ENCODE data around the gene HNRNPUL2.
"Not testable (repeated sequence)": the region's sequence is repeated elsewhere in the genome, so short reads cannot be mapped to it uniquely, and the experiment has no call there.

Gene HNRNPUL2

DNA sequence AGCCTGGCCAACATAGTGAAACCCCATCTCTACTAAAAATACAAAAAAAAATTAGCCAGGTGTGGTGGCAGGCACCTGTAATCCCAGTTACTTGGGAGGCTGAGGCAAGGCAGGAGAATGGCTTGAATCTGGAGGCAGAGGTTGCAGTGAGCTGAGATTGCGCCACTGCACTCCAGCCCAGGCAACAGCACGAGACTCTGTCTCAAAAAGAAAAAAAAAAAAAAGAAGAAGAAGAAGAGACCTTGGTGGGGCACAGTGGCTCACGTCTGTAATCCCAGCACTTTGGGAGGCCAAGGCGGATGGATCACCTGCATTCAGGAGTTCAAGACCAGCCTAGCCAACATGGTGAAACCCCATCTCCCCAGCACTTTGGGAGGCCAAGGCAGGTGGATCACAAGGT is 23.3 kb downstream of the HNRNPUL2 start:
- ATAC-seq, result not testable (repeated sequence)

DNA sequence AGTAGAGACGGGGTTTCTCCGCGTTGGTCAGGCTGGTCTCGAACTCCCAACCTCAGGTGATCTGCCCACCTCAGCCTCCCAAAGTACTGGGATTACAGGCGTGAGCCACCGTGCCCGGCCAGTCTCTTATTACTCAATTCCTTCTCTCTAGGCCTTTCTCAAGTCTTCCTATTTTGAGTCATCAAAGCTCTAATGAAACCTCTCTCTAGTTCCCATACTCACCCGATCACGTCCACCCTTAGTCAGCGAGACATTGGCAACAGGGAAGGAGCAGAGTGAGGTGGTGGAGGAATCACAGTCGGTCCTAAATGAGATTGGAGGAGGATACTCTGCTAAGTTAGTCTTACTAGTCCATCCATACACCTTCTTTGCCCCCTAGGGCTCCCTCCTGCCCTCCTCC is 25.0 kb downstream of the HNRNPUL2 start:
- DNase-seq (no peak), ATAC-seq (no peak)

More for the DNA sequence above, 23.3 kb downstream of the HNRNPUL2 start:
- DNase-seq, result not testable (repeated sequence)

DNA sequence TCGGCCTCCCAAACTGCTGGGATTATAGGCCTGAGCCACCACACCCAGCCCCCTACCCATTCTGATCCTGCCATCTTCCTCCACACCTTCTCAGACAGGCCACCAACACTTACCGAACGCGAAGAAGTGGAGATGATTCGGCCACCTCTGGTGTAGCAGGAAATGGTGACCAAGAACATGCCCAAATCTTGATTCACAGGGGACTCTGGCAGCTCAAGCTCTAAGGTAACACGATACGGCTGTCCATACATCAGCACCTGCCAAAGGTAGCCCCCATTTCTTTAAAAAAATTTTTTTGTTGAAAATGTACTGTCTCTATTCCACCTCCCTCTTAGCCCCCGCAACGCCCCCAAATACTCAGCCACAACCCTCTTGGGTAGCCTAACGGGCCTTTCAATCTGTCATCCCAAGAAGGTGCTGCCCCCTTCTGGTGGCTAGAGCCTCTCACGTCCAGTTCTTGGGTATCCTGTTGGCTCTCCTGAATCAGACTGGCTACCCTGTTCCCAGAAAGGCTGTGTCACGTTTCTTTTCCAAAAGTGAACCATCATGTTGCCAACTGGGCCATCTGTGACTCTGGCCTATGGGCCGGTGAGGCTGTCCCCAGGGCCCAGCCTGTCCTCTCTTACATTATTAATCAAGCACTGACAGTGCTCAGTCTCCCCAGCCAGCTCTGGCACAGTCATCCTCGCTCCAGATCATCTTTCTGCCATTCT is 32.6 kb downstream of the HNRNPUL2 start:
- peak; percentile 82 for DNase-seq
- peak; percentile 80 for ATAC-seq

DNA sequence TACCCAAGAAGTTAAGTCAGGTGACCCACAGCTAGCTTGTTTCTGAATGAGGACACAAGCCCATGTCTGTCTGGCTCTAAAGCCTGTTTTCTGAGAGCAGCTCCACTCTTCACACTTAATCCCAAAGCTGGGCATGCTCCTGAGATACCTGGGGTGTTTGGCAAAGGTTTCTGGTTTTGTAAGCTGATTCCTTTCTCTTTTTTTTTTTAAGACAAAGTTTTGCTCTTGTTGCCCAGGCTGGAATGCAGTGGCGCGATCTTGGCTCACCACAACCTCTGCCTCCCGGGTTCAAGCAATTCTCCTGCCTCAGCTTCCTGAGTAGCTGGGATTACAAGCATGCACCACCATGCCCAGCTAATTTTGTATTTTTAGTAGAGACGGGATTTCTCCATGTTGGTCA is 33.6 kb downstream of the HNRNPUL2 start:
- not testable (repeated sequence) for DNase-seq, ATAC-seq

DNA sequence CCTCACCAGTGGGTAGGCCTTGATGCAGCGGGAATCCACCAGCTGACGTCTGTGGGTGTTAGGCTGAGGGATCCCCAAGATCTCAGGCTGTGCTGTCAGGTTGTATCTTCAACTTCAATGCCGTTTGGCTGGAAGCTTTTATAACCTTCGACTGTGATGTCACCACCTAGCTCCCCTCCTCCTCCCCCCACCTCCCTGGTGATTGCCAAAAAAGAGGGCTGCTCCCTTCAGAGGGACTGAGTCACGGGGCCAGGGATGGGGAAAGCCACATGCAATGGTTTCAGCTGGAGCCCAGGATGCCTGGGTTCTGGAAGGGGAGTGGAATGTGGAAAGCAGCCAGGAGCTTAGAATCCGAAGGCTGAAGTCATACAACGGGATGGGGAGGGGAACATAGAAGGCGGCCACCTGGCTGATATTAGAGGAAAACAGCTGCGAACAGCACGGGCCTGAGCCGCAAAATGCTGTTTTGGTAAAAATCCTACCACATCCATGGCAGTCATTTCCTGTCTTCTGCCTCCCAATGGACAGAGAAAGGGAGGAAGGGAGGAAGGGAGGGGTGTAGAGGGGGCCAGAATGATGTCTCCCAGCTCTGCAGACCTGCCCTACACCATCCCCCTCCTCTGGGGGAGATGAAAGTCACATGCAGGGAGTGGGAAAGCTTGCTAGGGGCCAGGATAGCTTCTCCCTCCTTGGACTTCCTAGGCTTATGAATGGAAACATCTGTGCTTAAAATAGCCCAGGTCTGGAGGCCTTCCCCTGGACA is 37.7 kb downstream of the HNRNPUL2 start, which contains the start of gene LRRN4CL:
Gene LRRN4CL (minus strand): TSS at position 110 of the 763 bp plus-strand sequence. CDS start 1,022 bp downstream, outside the sequence.
- ATAC-seq (no peak), DNase-seq (no peak)

DNA sequence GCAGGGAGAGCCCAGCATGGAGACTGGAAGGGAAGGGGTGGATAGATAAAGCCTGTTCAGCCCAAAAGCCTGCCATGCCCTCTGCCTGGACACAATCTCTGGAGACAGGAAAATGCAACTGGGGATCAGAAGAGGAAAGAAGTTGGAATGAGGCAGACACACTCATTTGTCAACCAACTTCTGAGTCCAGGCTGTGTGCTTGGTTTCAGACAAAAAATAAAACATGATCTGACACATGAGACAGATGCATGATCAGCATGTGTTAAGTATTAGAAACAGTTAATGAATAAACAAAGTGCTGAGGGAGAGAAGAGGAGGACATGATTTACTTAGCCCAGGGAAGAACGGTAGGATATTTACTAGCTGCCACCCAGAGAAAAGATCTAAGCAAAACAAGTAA is 38.8 kb downstream of the HNRNPUL2 start:
- ATAC-seq (no peak), DNase-seq (no peak)

DNA sequence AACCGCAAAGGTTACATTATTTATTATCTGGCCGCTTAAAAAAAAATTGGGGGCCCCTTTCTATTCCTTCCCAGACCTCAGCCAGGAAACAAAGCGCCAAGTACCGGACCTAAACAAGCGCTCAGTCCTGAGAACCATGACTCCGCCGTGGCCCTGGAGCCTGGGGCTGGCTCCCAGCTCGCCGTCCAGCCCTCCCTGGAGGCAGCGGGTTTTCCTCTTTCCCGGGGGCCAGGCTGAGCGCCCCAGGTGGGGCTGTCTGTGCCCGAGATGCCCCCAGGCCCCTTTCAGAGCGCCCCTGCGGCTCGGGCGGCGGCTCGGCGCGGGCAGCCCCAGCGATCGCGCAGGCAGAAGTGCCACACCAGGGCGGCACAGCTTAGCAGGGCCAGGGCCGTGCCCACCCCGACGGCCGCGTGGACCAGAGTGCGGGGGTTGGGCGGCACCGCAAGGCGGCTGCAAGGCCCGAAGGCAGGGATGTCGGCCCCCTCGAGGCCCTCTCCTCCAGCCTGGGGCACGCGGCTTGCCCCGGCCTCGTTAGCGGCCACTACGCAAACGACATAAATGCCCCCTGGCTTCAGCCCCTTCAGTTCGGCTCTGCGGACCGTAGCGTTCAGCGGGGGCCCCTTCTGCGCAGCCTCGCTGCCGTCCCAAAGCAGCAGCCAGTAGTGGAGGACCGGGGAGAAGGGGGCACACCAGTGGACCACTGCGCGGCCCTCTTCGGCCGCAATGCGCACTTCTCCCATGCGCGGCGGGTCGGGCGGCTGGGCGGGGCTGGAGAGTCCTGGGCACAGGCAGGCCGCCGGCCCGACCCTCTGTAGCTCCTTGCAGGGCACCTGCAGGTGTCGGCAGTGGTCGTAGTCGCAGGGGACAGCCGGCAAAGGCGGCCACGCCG is 39.5 kb downstream of the HNRNPUL2 start:
- ATAC-seq, result peak; percentile 20

DNA sequence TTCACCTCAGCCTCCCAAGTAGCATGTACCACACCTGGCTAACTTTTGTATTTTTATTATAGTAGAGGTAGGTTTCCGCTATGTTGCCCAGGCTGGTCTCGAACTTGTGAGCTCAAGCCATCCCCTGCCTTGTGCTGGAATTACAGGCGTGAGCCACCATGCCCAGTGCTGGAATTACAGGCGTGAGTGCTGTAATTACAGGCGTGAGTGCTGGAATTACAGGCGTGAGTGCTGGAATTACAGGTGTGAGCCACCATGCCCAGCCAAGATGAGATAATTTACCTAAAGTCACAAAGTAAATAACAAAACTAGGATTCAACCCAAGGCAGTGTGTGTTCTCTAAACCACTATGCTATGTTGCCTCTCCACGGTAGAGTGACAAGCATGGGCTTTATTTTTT is 44.7 kb downstream of the HNRNPUL2 start:
- ATAC-seq (no peak), DNase-seq (no peak)

More for the DNA sequence above, 39.5 kb downstream of the HNRNPUL2 start:
- no peak for DNase-seq

DNA sequence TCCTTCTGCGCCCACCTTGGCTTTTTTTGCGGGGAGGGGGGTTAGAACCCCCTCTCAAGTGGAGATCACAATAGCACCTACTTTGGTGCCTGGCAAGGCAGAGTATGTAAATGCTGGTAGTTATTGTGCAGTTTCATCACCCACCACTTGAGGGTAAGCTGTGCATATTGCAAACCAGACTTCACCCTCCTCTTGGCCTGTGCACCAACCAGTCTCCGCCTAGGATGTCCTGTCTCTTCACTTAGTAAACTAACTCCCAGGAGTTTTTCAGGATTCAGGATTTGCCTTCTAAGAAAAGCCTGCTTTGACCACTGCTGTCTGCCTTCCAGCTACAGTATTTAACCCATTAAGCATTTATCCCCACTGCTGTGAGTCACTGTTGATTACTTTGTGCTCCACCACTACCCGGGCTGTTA is 46.4 kb downstream of the HNRNPUL2 start:
- ATAC-seq, result peak; percentile 85
- no peak for DNase-seq

DNA sequence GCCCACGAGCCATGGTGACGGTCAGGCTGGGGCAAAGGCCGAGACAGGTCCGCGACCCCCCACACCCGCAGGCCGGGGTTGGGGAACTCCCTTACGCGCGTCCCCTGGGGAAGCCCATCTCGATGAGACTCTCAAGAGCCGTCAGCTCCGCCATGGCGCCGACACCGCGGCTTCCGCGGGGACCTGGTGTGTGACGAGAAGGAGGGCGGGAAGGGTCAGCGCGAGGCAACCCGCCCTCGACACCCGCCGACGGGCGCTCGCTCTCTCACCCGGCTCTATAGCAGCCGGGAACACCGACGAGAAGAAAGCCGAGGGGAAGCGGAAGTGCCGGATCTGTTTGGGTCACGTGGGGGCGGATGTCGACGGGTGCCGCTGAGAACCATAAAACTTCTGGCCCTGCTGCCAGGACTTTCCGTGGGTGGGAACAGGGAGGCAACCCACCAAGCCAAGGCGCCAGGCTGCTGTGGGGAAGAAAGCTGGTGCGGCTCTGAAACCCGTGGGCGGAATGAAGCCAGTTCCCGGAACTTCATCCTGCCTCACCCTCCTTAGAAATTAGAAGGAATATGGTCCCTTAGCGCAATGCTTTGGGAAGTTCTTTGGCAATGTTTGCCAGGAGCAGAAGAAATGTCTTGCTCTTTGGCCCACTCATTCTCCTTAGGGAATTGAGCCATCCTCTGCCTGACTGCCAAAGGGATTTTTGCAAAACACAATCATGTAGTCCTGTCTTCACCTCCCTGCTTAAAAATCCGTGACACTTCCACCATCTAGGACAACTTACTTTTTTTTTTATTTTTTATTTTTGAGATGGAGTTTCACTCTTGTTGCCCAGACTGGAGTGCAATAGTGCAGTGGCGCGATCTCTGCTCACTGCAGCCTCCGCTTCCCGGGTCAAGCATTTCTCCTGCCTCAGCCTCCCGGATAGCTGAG is 48.2 kb downstream of the HNRNPUL2 start, which contains the start of gene UBXN1:
Gene UBXN1 (minus strand): TSS at position 304 of the 927 bp plus-strand sequence. CDS start 150 bp downstream, at position 154.
- ATAC-seq (peak; percentile 87), DNase-seq (peak; percentile 89)

DNA sequence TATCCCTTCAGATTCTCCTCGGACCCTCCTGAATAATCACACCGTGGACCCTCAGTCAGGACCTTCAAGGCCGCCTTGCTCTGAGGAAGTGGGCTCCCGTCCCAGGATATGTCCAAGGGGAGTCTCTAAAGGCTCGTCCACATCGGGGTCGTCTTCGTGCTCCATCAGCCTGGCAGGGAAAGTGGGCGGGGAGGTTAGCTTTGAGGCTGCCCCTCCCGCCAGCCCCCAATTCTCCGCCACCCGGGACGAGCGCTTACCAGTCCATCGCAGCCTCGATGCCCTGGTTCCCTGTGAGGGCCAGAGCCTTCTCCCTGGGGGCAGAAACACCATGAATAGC is 48.9 kb downstream of the HNRNPUL2 start:
- no peak for ATAC-seq

DNA sequence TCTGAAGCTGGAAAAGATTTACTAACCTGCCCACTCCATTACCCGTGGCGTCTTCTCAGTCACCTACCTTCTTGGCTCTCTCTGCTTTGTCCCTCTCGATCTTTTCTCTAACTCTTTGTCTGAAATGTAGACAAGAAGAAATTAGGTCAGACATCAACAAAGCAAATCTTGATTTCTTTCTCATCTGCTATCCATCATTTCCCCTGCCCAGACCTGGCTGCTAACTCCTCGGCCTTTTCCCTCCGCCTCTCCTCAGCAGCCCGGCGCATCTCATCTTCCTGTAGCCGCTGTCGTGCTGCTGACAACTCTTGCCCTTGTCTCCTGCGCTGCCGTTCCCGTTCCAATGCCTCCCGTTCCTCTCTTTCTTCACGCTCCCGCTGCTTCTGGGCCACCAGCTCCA is 49.5 kb downstream of the HNRNPUL2 start:
- no peak for DNase-seq
- ATAC-seq, result no peak

More for the DNA sequence above, 48.9 kb downstream of the HNRNPUL2 start:
- no peak for DNase-seq

DNA sequence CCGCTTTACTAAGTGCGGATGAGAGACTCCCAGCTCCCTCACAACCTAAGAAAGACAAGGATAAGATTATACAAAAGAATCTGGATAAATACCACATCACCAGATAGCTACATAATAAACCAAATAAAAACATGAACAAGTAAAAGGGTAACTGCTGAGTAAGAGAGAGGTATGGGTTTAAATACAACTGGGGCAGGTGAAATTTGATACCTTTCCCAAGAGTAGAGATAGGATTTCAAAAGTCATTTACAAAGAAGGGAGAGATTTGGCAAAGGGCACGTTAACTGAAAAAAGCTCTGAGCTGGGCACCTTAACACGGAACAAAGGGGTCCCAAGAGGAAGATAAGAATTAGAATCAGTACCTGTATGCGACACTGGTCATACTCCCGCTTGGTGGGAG is 50.1 kb downstream of the HNRNPUL2 start:
- no peak for ATAC-seq
- DNase-seq, result no peak

DNA sequence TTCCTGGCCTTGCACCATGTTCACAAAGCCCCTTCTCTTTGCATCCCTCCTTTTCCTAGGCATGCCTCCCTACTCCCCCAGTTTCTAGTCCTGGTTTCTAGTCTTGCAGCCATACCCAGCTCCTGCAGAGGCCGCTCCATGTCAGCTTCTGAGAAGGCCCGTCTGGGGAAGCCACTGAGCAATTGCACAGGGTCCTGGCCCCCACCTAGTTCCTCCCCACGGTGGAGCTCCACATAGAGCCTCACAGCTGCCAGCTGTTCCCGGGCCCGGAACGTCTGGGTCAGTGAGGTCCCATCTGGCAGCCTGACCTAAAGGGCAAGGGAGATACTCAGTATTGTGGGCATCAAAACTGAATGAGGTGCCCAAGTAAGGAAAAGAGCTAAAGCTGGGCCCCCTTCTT is 50.6 kb downstream of the HNRNPUL2 start:
- ATAC-seq, result no peak
- no peak for DNase-seq

DNA sequence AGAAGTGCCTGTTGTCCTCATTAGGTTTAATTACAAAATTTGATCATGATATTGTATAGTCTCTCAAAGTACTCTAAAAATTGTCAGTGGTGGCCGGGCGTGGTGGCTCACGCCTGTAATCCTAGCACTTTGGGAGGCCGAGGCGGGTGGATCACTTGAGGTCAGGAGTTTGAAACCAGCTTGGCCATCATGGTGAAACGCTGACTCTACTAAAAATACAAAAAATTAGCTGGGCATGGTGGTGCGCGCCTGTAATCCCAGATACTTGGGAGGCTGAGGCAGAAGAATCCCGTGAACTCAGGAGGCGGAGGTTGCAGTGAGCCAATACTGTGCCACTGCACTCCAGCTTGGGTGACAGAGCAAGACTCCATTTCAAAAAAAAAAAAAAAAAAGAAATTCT is 51.8 kb downstream of the HNRNPUL2 start:
- ATAC-seq, DNase-seq: not testable (repeated sequence)

DNA sequence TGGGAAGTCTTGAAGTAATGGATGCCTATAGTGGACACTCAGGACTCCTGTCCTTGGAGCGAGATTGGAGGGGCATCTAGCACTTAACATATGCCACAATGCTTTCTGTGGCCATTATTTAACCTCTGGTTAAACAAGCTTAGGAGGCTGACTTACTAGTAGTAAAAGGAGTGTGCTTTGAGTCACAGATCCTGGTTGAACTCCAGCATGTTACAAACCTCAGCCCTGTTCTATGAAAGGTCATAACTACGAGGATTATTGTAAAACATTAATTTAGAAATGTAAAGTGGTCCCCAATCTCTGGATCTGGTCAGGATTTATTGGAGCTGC is 54.1 kb downstream of the HNRNPUL2 start:
- ATAC-seq, result no peak

DNA sequence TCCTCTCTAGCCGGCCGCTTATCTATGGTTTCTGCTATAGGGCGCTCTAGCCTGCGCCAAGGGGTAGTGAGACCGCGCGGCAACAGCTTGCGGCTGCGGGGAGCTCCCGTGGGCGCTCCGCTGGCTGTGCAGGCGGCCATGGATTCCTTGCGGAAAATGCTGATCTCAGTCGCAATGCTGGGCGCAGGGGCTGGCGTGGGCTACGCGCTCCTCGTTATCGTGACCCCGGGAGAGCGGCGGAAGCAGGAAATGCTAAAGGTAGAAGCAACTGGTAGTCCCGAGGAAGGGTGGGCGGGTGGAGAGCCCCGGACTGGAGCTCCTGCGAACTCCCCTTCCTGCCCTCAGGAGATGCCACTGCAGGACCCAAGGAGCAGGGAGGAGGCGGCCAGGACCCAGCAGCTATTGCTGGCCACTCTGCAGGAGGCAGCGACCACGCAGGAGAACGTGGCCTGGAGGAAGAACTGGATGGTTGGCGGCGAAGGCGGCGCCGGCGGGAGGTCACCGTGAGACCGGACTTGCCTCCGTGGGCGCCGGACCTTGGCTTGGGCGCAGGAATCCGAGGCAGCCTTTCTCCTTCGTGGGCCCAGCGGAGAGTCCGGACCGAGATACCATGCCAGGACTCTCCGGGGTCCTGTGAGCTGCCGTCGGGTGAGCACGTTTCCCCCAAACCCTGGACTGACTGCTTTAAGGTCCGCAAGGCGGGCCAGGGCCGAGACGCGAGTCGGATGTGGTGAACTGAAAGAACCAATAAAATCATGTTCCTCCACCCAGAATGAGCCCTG is 55.5 kb downstream of the HNRNPUL2 start, which contains the start of the genes LBHD1 and UQCC3:
Gene LBHD1 (minus strand): TSS at position 660 of the 782 bp plus-strand sequence. CDS start 2,236 bp downstream, outside the sequence.
Gene UQCC3 (plus strand): TSS at position 66 of the 782 bp plus-strand sequence. CDS start 73 bp downstream, at position 139.
- ATAC-seq (peak; percentile 94), DNase-seq (peak; percentile 88)

More for the DNA sequence above, 54.1 kb downstream of the HNRNPUL2 start:
- DNase-seq, result no peak

DNA sequence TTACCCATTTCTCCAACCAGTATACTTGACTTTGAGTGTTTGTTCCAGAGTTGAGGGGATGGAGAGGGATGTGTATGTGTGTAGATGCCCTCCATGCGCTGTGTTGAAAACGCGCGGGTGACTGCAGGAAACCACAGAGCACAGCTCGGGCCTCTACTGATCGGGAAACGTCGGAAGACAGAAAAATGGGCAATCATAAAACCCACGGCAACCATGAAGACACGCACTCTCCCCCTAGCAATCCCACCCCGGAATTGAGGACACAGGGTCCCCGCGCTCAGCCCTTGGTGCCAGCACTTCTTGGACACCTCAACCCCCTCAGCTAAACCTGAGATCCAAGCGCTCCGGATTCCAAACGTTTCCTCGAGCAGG is 56.0 kb downstream of the HNRNPUL2 start:
- ATAC-seq, result no peak
- no peak for DNase-seq

DNA sequence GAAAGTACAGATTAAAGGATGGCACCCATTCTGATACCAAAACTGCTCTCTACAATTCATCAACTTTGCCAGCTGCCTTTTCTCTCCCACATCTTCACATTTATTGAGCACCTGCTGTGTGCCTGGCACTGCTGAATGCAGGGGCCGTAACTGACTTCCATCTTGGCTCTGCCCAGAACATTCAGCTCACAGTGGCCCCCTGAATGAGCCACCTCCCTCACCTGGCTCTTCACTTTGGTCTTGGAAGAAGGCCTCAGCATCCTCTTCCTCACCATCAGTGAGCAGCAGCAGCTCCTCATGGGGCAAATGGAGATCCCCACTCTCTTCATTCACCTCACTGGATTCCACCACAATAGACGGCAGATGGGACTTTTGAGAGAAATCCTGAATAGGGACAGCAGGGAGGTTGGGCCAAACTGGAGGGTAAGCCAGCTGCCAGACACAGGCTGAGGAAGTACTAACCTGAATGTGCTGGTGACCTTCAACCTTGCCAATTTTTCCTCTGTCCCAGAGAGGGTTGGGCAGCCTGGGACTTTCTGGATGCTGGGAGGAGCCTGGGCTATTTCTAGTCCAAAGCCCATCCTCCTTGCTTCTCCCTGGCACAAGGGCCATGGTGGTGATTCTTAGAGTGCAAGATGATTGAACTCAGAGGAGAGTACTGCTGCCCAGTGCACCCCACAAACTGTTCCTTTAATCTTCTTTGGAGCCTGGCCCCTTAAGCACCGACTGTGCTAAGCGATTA is 57.7 kb downstream of the HNRNPUL2 start:
- ATAC-seq, result no peak
- no peak for DNase-seq

Data from stimulated activated naive CD8-positive, alpha-beta T cell treated with anti-CD3 and anti-CD28 coated beads, Interleukin-15, Interleukin-2, amounts not matched to agents 100 U/mL and 50 U/mL, for 24 hours (primary cell).